ENCODE results near the gene NUP188.

The NUP188 gene

DNA sequence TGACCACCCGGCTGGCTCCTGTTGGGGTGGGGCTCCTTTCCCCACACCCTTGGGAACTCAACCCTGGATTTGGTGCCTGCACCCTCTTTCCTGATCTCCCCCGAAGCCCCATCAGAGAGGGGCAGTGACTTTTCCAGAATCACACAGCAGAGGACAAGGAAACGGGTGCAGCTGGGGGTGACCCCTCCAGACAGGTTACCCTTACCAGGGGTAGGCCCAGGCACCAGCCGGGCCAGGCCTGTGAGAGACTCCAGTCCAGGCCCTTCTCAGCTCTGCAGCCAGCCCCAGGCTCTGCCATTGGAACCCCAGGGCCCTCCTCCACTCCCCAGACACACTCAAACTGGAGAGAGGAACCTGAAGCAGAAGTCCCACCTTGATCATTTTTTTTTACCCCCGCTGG, 45.7 kb upstream of the NUP188 start:
- CTCF ChIA-PET: no interaction called here
- no peak overlapping the region for H3K4me3 ChIP-seq (ENCODE audit: low read depth, low read length)
- TF ChIP-seq, protein P1, sequence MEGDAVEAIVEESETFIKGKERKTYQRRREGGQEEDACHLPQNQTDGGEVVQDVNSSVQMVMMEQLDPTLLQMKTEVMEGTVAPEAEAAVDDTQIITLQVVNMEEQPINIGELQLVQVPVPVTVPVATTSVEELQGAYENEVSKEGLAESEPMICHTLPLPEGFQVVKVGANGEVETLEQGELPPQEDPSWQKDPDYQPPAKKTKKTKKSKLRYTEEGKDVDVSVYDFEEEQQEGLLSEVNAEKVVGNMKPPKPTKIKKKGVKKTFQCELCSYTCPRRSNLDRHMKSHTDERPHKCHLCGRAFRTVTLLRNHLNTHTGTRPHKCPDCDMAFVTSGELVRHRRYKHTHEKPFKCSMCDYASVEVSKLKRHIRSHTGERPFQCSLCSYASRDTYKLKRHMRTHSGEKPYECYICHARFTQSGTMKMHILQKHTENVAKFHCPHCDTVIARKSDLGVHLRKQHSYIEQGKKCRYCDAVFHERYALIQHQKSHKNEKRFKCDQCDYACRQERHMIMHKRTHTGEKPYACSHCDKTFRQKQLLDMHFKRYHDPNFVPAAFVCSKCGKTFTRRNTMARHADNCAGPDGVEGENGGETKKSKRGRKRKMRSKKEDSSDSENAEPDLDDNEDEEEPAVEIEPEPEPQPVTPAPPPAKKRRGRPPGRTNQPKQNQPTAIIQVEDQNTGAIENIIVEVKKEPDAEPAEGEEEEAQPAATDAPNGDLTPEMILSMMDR (IDR thresholded peaks at IDR 0.05; ENCODE audit: insufficient read depth, low read length, missing control alignments): no peak
- no peak for DNase-seq (ENCODE audit: low read depth, low spot score)
- POLR2A ChIA-PET: interaction anchor here (0.9 to 1.0 kb wide), 2 partner anchors 15 to 19 kb away, joined by 3 read pairs; no protein-coding TSS in a partner anchor

- H3K4me3 ChIP-seq (ENCODE audit: low read depth, low read length): no peak overlapping the region
- ChIA-PET CTCF (interaction anchor here (1.1 kb wide), 1 partner anchor 9 kb away, joined by 3 read pairs; no protein-coding TSS in a partner anchor), POLR2A (interaction anchor here (0.9 to 1.0 kb wide), 2 partner anchors 14 to 20 kb away, joined by 3 read pairs; no protein-coding TSS in a partner anchor)
- TF ChIP-seq, protein P1 (IDR thresholded peaks at IDR 0.05; ENCODE audit: insufficient read depth, low read length, missing control alignments): no peak
- DNase-seq (ENCODE audit: low read depth, low spot score): no peak
These were observed 45.0 kb upstream of the NUP188 start for GRCh38 chr9:128902351-128903078.

DNA sequence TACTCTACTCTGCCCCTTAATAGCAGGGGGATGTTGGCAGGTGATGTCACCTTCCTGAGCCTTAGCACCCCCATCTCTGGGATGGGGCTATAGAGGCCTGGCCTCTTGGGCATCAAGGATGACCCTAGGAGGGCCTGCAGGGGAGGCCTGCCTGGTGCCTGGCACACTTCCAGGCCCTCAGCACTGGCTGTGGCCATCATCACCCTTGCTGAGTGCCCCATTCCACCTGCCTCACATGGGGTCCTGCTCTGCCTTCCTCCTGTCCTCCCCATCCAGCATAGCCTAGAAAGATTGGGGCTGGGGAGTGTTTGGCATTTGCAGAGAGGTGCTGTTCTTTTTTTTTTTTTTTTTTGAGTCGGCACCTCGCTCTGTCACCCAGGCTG, 44.4 kb upstream of the NUP188 start:
- POLR2A ChIA-PET: interaction anchor here (0.9 kb wide), 1 partner anchor 21 kb away, joined by 3 read pairs; no protein-coding TSS in a partner anchor

GRCh38 chr9:128903871-128904620, 43.5 kb upstream of the NUP188 start:
- no peak for DNase-seq (ENCODE audit: low read depth, low spot score)
- CTCF ChIA-PET: interaction anchor here (1.1 kb wide), 1 partner anchor 42 kb away, joined by 3 read pairs; no protein-coding TSS in a partner anchor
- POLR2A ChIA-PET: interaction anchor here (1.2 kb wide), 1 partner anchor 8 kb away, joined by 4 read pairs; no protein-coding TSS in a partner anchor
- H3K4me3 ChIP-seq (ENCODE audit: low read depth, low read length): no peak overlapping the region
- TF ChIP-seq, protein P1 (IDR thresholded peaks at IDR 0.05; ENCODE audit: insufficient read depth, low read length, missing control alignments): no peak

More for the DNA sequence above, 44.4 kb upstream of the NUP188 start:
- CTCF ChIA-PET: interaction anchor here (1.1 kb wide), 1 partner anchor 8 kb away, joined by 3 read pairs; no protein-coding TSS in a partner anchor
- no peak overlapping the region for H3K4me3 ChIP-seq (ENCODE audit: low read depth, low read length)
- no peak for DNase-seq (ENCODE audit: low read depth, low spot score)
- TF ChIP-seq, protein P1 (IDR thresholded peaks at IDR 0.05; ENCODE audit: insufficient read depth, low read length, missing control alignments): no peak

- TF ChIP-seq, protein P1 (IDR thresholded peaks at IDR 0.05; ENCODE audit: insufficient read depth, low read length, missing control alignments): no peak
- ChIA-PET CTCF (interaction anchor here (1.0 to 1.5 kb wide), 3 partner anchors 22 to 43 kb away, joined by 3 to 5 read pairs (median 3); no protein-coding TSS in a partner anchor), POLR2A (no interaction called here)
- H3K4me3 ChIP-seq (ENCODE audit: low read depth, low read length): no peak overlapping the region
- no peak for DNase-seq (ENCODE audit: low read depth, low spot score)
These were observed 41.5 kb upstream of the NUP188 start for GRCh38 chr9:128905964-128906363.

DNA sequence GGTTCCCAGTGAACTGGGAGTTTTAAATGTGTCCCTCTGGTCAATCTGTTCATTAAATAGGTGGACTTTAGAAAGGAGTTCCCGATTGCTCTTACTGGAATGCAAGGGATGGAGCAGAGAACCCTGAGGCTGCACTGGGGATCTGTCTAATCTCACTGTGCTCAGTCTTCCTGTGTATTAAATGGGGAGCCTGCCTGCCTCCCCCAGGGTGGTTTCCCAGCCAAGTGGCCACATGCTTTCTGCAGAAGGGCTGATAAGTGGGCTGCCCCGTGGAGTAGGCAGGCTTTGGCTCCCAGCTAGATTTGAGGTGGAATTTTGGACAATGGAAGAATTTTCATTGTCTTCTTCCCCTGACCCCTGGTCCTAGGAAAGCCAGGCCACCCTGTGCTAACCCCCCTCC, 40.8 kb upstream of the NUP188 start:
- TF ChIP-seq, protein P1 (IDR thresholded peaks at IDR 0.05; ENCODE audit: insufficient read depth, low read length, missing control alignments): no peak
- ChIA-PET POLR2A (no interaction called here), CTCF (interaction anchor here (1.5 kb wide), 2 partner anchors 21 to 26 kb away, joined by 3 to 5 read pairs; no protein-coding TSS in a partner anchor)
- no peak overlapping the region for H3K4me3 ChIP-seq (ENCODE audit: low read depth, low read length)
- DNase-seq (ENCODE audit: low read depth, low spot score): no peak

Measured in AG04449 (cell line).